ENCODE results near the gene RNU7-1.

Gene RNU7-1

DNA sequence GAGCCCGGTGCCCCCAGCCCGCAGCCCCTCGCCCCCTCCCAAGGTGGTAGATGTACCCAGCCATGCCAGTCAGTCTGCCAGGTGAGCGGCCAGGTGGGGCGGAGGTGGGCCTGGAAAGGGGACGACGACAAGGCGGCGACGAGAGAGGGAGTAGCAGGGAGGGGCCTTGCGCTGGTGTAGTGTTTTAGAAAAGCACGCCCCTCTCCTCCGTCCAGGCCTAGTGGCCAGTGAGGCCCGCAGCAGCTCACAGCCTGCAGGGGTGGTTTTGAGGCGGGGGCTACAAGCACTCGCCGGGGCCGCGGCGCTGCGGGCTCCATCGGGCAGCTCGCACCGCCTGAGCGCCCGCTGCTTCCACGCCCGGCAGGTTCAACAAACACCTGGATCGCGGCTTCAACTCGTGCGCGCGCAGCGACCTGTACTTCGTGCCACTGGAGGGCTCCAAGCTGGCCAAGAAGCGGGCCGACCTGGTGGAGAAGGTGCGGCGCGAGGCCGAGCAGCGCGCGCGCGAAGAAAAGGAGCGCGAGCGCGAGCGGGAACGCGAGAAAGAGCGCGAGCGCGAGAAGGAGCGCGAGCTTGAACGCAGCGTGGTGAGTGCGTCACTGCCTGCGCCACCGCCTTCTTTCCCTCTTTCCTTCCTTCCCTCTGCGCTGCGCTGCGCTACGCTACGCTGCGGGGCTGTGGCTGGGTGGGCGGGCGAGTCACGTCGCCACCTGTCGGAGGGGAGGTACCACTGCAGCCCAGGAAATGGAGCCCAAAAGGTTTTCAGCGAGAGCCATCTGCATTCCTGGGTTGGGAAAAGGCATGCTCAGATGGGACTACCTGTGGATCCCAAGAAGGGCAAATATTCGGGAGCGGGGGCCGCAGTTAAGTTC, 5.9 kb upstream of the RNU7-1 start:
- peak; percentile 84 for DNase-seq (ENCODE audit: low read depth)

DNA sequence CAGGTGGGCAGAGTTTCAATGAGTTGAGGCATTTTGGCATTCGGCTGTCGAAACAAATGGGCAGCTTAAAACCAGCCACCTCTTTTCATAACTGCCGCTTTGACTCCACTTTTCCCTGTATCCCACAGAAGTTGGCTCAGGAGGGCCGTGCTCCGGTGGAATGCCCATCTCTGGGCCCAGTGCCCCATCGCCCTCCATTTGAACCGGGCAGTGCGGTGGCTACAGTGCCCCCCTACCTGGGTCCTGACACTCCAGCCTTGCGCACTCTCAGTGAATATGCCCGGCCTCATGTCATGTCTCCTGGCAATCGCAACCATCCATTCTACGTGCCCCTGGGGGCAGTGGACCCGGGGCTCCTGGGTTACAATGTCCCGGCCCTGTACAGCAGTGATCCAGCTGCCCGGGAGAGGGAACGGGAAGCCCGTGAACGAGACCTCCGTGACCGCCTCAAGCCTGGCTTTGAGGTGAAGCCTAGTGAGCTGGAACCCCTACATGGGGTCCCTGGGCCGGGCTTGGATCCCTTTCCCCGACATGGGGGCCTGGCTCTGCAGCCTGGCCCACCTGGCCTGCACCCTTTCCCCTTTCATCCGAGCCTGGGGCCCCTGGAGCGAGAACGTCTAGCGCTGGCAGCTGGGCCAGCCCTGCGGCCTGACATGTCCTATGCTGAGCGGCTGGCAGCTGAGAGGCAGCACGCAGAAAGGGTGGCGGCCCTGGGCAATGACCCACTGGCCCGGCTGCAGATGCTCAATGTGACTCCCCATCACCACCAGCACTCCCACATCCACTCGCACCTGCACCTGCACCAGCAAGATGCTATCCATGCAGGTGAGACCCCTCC, 5.0 kb upstream of the RNU7-1 start:
- DNase-seq (ENCODE audit: low read depth) = no peak

DNA sequence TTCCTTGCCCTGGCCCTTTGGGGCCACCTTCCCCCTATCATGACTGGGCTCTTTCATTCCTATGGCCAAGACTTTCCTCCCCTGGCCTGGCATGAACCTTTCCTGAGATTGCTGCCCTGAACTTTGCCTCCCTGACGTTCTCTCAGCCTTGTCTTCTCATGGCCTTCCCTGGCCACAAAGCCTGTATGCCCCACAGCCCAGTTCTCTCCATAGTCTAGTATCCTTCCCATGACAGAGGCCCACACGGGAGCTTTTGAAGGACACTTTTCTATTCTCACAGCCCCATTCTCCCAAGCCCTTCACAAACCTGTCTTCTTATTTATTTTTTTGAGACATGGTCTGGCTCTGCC, 4.5 kb upstream of the RNU7-1 start:
- DNase-seq (ENCODE audit: low read depth) = no peak

DNA sequence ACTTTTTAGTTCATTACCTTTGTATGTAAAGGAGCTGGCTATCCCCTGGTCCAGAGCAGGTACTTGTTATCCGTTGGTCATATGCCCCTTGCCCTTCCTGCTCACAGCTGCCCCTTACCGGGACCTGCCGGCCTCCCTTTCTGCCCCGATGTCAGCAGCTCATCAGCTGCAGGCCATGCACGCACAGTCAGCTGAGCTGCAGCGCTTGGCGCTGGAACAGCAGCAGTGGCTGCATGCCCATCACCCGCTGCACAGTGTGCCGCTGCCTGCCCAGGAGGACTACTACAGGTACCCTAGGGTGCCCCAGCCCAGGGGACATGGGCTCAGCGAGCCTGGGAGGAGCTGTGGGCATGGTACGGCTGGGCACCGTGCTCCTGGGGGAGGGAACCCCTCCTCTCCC, 2.3 kb upstream of the RNU7-1 start:
- DNase-seq (ENCODE audit: low read depth) = no peak

DNA sequence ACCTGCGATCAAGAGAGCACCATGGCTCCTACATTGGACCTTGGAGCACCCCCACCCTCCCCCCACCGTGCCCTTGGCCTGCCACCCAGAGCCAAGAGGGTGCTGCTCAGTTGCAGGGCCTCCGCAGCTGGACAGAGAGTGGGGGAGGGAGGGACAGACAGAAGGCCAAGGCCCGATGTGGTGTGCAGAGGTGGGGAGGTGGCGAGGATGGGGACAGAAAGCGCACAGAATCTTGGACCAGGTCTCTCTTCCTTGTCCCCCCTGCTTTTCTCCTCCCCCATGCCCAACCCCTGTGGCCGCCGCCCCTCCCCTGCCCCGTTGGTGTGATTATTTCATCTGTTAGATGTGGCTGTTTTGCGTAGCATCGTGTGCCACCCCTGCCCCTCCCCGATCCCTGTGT, 1.8 kb upstream of the RNU7-1 start:
- DNase-seq (ENCODE audit: low read depth) = no peak

DNA sequence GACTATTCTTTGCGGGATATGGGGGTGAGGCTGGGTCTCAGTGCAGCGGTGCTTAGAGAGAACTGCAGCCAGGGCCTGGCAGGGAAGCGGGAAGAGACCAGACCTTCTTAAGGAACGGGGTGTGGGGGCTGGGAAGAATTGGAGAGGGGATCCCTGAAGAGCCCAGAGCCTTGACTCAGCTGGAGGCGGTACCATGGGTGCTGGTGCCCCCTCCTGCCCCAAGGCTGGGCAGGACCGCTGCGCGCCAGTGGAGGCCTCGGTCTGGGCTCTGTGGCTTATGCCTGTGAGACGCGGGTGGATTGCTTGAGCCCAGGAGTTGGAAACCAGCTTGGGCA, 1.3 kb upstream of the RNU7-1 start:
- DNase-seq (ENCODE audit: low read depth) = no peak

DNA sequence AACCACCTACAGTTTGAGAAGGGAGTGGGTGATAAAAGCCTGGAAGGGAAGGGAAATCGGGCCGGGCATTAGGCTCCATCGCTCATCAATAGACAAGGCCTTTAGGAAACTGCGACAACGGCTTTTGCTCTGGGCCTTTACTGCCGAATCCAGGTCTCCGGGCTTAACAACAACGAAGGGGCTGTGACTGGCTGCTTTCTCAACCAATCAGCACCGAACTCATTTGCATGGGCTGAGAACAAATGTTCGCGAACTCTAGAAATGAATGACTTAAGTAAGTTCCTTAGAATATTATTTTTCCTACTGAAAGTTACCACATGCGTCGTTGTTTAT, 261 bp upstream of the RNU7-1 start:
- no peak for DNase-seq (ENCODE audit: low read depth)

DNA sequence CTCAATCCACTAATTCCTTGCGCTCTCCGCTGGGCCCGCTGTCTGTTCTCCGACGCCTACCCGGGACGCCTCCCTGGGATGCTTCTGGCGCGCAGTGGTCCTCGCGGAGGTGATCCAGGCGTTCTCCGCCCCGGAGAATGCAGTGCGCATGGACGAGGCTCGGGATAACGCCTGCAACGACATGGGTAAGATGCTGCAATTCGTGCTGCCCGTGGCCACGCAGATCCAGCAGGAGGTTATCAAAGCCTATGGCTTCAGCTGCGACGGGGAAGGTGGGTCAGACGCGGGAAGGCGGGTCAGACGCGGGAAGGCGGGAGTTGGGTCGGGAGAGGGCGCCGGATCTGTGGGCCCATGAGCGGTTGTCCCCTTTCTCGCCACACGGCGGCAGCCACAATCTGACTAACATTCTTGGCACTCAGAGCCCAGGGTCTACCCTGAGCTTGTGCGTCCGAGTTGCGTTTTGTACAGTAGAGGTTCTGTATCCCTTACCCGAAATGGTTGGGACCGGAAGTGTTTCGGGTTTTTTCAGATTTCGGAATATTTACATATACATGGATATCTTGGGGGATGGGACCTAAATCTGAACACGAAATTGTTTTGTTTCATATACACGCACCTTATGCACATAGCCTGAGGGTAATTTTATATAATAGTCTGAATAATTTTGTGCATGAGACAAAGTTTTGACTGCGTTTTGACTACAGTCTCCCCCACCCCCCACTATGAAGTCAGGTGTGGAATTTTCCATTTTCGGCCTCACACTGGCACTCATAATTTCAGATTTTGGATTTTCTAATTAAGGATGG, 968 bp downstream of the RNU7-1 start:
- peak; percentile 78 for DNase-seq (ENCODE audit: low read depth)

DNA sequence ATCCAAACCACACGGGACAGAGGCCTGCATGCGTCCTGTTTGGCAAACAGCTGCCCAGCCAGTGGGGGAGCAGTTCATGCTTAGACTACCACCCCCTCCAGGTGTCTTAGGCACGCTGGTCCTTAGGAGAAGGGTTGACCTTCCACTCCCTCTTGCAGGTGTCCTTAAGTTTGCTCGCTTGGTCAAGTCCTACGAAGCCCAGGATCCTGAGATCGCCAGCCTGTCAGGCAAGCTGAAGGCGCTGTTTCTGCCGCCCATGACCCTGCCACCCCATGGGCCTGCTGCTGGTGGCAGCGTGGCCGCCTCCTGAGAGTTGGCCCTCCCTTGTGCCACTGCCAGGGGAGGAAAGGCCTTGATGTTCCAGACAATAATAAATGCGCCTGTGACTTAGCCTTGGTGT, 2.0 kb downstream of the RNU7-1 start:
- no peak for DNase-seq (ENCODE audit: low read depth)

DNA sequence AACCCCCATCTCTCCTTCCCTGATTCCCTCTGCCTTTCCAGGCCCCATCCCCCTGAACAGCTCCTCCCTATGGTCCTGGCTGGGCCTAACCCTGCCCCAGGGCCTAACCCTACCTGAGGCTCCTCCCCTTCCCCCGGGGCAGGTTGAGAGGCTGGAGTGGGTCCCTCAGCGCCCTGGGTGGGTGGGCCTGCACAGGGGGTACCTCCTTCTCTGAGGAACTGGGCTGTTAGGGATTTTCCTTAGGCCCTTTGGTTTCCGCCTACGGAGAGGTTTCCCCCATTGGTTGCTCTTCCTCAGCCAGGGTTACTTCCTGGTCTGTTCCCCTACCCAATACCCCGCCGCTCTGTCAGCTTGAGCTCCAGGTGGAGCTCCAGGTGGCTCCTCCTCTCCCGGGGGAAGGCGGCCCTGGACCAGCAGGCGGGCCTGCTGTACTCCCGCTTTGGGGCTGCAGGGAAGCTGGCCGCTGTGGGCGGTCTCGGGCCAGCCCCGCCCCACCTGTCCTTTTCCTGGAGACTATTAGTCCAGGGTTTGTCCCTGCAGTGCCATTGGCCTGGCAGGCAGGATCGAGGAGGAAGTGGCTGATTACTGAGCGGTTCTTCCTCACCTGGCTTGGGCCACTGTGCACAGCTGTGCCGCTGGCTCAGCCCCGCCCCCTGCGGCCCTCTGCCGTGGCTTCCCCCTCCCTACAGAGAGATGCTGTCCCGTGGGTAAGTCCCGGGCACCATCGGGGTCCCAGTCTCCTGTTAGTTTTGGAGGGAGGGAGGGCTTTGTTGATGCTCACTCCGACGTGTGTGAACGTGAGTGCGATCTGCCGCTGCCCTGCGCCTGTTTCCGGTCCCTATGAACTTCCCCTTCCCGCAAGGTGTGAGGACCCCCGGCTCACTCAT, 2.7 kb downstream of the RNU7-1 start:
- DNase-seq (ENCODE audit: low read depth) = no peak

DNA sequence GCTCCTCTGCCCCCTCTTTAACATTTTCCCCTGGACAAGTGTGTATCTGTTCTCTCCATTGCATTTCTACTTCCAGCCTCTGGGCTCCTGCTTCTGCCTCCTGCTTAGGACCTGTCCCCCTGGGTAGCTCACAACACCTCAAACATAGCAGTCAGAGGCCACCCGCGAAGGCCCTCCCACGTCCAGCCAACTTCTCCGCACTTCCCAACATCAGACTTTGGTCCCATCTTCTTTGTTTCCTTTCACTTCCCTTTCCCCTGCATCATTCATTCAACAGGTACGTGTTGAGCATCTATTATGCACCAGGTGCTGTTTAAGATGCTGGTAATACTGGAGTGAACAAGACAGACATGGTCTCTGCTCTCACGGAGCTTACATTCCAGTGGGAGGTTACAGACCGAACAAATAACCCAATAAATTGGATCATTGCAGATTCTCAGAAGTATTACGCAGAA, 3.3 kb downstream of the RNU7-1 start:
- no peak for DNase-seq (ENCODE audit: low read depth)

DNA sequence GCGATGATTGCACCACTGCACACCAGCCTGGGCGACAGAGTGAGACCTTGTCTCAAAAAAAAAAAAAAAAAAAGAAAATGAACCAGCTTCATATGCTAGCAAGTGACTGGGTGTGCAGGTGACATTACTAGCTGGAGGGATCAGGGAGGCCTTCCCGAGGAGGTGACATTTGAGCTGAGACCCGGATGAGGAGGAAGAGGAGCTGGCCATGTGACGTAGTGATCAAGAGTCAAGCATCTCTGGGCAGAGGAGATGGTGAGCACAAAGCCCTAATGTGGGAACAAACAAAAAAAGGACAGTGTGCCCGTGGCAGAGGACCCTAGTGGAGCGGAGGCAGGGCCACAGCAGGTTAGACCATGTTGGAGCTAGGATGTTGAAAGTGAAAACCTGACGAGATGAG, 4.0 kb downstream of the RNU7-1 start:
- no peak for DNase-seq (ENCODE audit: low read depth)

DNA sequence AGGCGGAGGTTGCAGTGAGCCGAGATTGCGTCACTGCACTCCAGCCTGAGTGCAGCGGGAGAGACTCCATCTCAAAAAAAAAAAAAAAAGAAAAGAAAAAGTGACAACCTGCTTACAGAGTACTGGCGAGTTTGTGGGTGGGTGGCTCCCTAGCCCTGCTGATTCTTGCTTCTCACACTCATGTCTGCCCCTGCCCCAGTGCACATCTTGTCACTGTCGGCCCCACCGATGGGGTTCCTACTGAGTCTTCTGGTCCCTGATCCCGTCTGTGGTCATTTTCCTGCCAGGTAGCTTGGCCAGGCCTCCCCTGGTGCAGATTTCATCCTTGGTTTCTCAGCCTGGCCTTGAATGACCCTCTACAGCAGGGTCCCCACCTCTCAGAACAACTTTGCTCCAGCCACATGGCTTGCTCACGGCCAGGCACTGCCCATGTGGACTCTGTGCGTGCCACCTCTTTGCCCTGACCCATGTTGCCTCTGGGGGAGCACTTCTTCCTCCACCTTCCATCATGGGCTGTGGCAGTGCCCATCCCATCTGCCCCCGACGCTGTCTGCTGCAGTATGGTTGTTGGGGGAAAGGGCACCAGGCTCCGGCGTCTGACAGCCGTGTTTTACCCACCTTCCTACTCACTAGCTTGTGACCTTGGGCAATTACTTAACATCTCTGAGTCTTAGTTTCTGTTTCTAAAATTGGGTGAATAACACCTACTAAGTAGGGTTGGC, 5.4 kb downstream of the RNU7-1 start:
- DNase-seq (ENCODE audit: low read depth) = no peak

DNA sequence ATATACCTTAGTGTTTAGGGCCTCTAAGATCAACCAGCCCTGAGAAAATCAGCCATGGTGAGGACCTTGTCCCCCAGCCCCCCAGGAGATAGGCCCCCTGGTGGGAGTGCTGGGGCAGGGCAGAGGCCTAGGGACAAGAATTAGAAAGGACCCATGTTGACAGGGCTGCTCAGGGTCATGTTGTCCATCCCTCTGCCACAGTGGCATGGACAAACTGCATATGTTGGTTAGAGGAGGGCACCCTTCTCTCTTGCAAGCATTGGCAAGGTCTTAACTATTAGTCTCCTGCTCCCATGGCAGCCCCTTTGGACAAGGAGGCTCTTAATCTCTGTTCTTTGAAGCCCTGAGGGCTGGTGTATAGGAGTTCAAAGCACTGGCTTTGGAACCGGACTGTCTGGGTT, 6.8 kb downstream of the RNU7-1 start:
- DNase-seq (ENCODE audit: low read depth) = no peak

DNA sequence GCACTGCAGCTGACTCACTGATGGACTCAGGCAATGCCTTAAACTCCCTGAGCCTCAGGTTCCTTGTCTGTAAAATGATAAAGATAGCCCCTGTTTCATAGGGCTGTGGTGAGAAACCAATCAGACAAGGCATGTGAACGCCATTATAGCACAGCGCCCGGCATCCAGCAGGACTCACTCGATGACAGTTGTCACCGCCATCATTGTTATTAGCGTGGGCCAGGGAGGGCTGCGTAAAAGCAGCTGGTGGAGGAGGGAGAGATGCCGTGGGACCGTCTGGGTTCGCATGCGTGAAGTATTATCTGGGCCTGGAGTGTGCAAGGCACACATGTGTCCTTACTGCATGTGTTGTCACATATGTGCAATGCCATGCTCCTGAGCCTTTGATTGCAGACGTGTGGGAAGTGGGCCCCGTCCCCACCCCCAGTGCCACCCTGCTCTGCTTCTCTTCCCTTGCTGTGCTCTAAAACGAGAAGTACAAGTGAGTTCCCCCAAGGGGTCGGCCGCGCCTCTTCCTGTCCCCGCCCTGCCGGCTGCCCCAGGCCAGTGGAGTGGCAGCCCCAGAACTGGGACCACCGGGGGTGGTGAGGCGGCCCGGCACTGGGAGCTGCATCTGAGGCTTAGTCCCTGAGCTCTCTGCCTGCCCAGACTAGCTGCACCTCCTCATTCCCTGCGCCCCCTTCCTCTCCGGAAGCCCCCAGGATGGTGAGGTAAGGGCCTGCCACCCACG, 7.4 kb downstream of the RNU7-1 start, which contains the start of gene PTPN6:
PTPN6 (plus strand) TSS at position 546 of the 730 bp plus-strand sequence; CDS start at position 703, 157 bp downstream.
- peak; percentile 84 for DNase-seq (ENCODE audit: low read depth)

DNA sequence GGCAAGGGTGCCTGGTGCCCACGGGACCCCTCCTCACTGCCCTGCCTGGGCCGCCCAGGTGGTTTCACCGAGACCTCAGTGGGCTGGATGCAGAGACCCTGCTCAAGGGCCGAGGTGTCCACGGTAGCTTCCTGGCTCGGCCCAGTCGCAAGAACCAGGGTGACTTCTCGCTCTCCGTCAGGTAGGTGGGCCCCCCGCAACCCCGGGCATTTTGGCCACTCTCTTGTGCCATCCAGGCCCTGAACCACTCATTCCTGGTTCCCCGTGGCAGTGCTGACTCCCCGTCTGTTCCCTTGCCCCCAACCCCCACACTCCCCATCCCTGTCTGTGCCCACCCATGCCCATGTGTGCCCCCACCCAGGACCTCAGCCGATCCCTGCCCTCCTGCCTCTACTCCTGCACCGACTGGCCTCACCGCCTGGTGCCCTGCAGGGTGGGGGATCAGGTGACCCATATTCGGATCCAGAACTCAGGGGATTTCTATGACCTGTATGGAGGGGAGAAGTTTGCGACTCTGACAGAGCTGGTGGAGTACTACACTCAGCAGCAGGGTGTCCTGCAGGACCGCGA, 8.0 kb downstream of the RNU7-1 start:
- DNase-seq (ENCODE audit: low read depth) = no peak

DNA sequence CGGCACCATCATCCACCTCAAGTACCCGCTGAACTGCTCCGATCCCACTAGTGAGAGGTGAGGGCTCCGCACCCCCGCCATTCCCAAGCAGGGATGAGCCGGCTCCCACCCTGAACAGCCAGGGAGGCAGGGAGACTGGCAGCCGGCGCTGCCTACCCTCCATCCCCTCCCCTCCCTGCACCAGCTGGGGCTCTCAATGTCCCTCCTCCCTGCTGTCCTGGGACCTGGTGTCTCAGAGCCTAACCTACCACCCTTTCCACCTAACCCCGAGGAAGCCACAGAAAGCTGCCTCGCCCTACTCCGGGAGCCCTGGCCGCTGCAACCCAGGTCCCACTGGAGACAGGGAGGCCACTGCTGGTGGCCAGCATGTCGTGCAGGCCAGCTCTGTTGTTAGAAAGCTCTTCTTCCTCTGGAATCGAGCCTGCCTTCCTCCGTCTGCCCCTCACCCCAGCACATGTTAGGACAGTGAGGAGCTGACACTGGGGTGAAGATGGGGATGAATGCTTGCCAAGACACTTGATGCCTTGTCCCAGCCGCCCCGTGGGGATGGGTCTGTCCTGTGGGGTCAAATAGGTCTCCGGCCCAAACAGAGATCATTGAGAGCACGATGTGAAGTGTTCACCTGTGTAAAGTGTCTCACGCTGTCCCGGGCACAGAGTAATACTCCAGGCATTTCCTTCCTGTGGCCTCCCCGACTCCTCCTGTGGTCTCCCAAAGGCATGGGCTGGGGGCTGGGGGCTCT, 8.7 kb downstream of the RNU7-1 start:
- no peak for DNase-seq (ENCODE audit: low read depth)

DNA sequence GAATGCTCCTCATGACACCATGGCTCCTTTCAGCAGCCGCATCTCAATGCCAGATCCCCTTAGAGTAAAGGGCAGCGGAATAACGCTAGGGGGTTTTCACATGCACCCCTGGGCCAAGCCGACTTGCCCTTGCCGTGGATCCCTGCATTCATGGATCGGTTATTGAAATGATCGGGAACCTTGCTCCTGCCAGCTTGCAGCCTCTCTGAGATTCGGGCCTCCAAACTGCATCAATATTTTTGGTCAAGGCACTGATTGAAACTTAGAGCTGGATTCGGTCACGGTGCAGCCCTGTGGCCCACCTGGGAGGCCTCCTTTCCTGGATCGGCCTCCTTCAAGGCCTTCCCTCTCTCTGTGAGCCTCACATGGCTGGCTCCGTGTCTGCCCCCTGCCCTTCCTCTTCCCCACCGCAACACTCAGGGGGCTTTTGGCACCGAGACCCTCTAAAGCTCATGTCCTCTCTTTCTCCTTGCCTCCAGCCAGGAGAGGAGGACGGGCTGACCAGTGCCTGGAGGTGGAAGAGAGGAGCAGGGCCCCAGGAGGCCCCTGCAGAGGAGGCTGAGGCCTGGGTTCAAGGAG, 9.3 kb downstream of the RNU7-1 start:
- no peak for DNase-seq (ENCODE audit: low read depth)
